Measurements from ENCODE around the gene CYBC1.

Gene CYBC1

GRCh38 chr17:82402865-82403264 lies 47.7 kb downstream of the CYBC1 start:
- no peak overlapping the region for H3K27ac ChIP-seq
- TF ChIP-seq CTCF (IDR thresholded peaks at IDR 0.05) (no peak), ZFX (IDR thresholded peaks at IDR 0.05; ENCODE audit: borderline replicate concordance) (no peak)

- no peak overlapping the region for H3K27ac ChIP-seq
- TF ChIP-seq ZFX (IDR thresholded peaks at IDR 0.05; ENCODE audit: borderline replicate concordance) (no peak), CTCF (IDR thresholded peaks at IDR 0.05) (no peak)
Observed at GRCh38 chr17:82400830-82401229, 49.7 kb downstream of the CYBC1 start.

GRCh38 chr17:82400206-82400605 lies 50.3 kb downstream of the CYBC1 start:
- no peak overlapping the region for H3K27ac ChIP-seq
- no peak for TF ChIP-seq CTCF (IDR thresholded peaks at IDR 0.05)
- TF ChIP-seq ZFX (IDR thresholded peaks at IDR 0.05; ENCODE audit: borderline replicate concordance), result no peak

GRCh38 chr17:82399601-82400101 lies 50.9 kb downstream of the CYBC1 start:
- H3K27ac ChIP-seq, result no peak overlapping the region
- TF ChIP-seq ZFX (IDR thresholded peaks at IDR 0.05; ENCODE audit: borderline replicate concordance), result no peak
- no peak for TF ChIP-seq CTCF (IDR thresholded peaks at IDR 0.05)

GRCh38 chr17:82399041-82399441 lies 51.5 kb downstream of the CYBC1 start:
- no peak overlapping the region for H3K27ac ChIP-seq
- TF ChIP-seq CTCF (IDR thresholded peaks at IDR 0.05), result no peak
- TF ChIP-seq ZFX (IDR thresholded peaks at IDR 0.05; ENCODE audit: borderline replicate concordance), result no peak

GRCh38 chr17:82397449-82398335 lies 52.9 kb downstream of the CYBC1 start:
- no peak for TF ChIP-seq ZFX (IDR thresholded peaks at IDR 0.05; ENCODE audit: borderline replicate concordance)
- TF ChIP-seq CTCF (IDR thresholded peaks at IDR 0.05), result no peak
- H3K27ac ChIP-seq, result no peak overlapping the region
